Measurements from ENCODE around the gene ZFAND2A.
"Not testable (repeated sequence)": the region's sequence is repeated elsewhere in the genome, so short reads cannot be mapped to it uniquely, and the experiment has no call there.

Gene ZFAND2A

GRCh38 chr7:1121886-1122831 lies 37.8 kb downstream of the ZFAND2A start:
- DNase-seq, result no peak

- DNase-seq, result no peak
Observed at GRCh38 chr7:1121476-1121875, 38.5 kb downstream of the ZFAND2A start.

GRCh38 chr7:1120791-1121190 lies 39.2 kb downstream of the ZFAND2A start:
- no peak for DNase-seq

- DNase-seq, result no peak
Observed at GRCh38 chr7:1119201-1119600, 40.8 kb downstream of the ZFAND2A start.

- DNase-seq, result no peak
Observed at GRCh38 chr7:1117321-1117928, 42.6 kb downstream of the ZFAND2A start.

- DNase-seq, result not testable (repeated sequence)
Observed at GRCh38 chr7:1116383-1117008, 43.5 kb downstream of the ZFAND2A start.

- not testable (repeated sequence) for DNase-seq
Observed at GRCh38 chr7:1115171-1116045, 44.6 kb downstream of the ZFAND2A start.

- DNase-seq, result no peak
Observed at GRCh38 chr7:1114505-1114904, 45.5 kb downstream of the ZFAND2A start.

GRCh38 chr7:1114088-1114487 lies 45.9 kb downstream of the ZFAND2A start:
- DNase-seq, result no peak

- DNase-seq, result no peak
Observed at GRCh38 chr7:1113548-1113885, 46.5 kb downstream of the ZFAND2A start.

GRCh38 chr7:1112625-1113547 lies 47.1 kb downstream of the ZFAND2A start:
- no peak for DNase-seq

- DNase-seq, result no peak
Observed at GRCh38 chr7:1112109-1112508, 47.9 kb downstream of the ZFAND2A start.

- no peak for DNase-seq
Observed at GRCh38 chr7:1111156-1111555, 48.8 kb downstream of the ZFAND2A start.

- DNase-seq, result no peak
Observed at GRCh38 chr7:1110358-1110757, 49.6 kb downstream of the ZFAND2A start.

GRCh38 chr7:1109581-1110310 lies 50.2 kb downstream of the ZFAND2A start:
- DNase-seq, result no peak

GRCh38 chr7:1108264-1108920 lies 51.6 kb downstream of the ZFAND2A start:
- no peak for DNase-seq

GRCh38 chr7:1106793-1107421 lies 53.1 kb downstream of the ZFAND2A start:
- DNase-seq, result no peak

- no peak for DNase-seq
Observed at GRCh38 chr7:1106063-1106792, 53.8 kb downstream of the ZFAND2A start.

GRCh38 chr7:1105189-1105588 lies 54.8 kb downstream of the ZFAND2A start:
- DNase-seq, result no peak

Measured in NCI-H1105 (cell line).